ENCODE results near the gene CFDP1.

Gene CFDP1

GRCh38 chr16:75263963-75264445 lies 169.3 kb downstream of the CFDP1 start:
- H3K36me3 ChIP-seq (ENCODE audit: control insufficient read depth, insufficient read depth, low read length): peaks cover 11% of the 10 kb centered on the region

GRCh38 chr16:75263291-75263962 lies 169.9 kb downstream of the CFDP1 start:
- no peaks in the 10 kb centered on the region for H3K9me3 ChIP-seq (ENCODE audit: control insufficient read depth, insufficient read depth, low read length)
- peaks cover 11% of the 10 kb centered on the region for H3K36me3 ChIP-seq (ENCODE audit: control insufficient read depth, insufficient read depth, low read length)
- H3K4me1 ChIP-seq (ENCODE audit: control insufficient read depth, insufficient read depth, low read length): peaks cover 6% of the 10 kb centered on the region
- H3K9ac ChIP-seq (ENCODE audit: low read depth, low read length): peak overlapping the region; percentile 24
- no peaks in the 10 kb centered on the region for H3K27me3 ChIP-seq (ENCODE audit: control insufficient read depth, insufficient read depth, low read length)
- H3K4me3 ChIP-seq (ENCODE audit: low read depth, low read length): no peak overlapping the region

More at GRCh38 chr16:75263963-75264445, 169.3 kb downstream of the CFDP1 start:
- Histone ChIP-seq H3K9me3 (ENCODE audit: control insufficient read depth, insufficient read depth, low read length) (no peaks in the 10 kb centered on the region), H3K4me3 (ENCODE audit: low read depth, low read length) (peak overlapping the region; percentile 76), H3K4me1 (ENCODE audit: control insufficient read depth, insufficient read depth, low read length) (peaks cover 6% of the 10 kb centered on the region), H3K9ac (ENCODE audit: low read depth, low read length) (peak overlapping the region; percentile 24), H3K27me3 (ENCODE audit: control insufficient read depth, insufficient read depth, low read length) (no peaks in the 10 kb centered on the region)

GRCh38 chr16:75262800-75263127 lies 170.5 kb downstream of the CFDP1 start:
- no peak overlapping the region for H3K9ac ChIP-seq (ENCODE audit: low read depth, low read length)
- H3K4me1 ChIP-seq (ENCODE audit: control insufficient read depth, insufficient read depth, low read length): peaks cover 8% of the 10 kb centered on the region
- H3K27me3 ChIP-seq (ENCODE audit: control insufficient read depth, insufficient read depth, low read length): no peaks in the 10 kb centered on the region
- H3K4me3 ChIP-seq (ENCODE audit: low read depth, low read length): no peak overlapping the region
- peaks cover 11% of the 10 kb centered on the region for H3K36me3 ChIP-seq (ENCODE audit: control insufficient read depth, insufficient read depth, low read length)
- H3K9me3 ChIP-seq (ENCODE audit: control insufficient read depth, insufficient read depth, low read length): no peaks in the 10 kb centered on the region

DNA sequence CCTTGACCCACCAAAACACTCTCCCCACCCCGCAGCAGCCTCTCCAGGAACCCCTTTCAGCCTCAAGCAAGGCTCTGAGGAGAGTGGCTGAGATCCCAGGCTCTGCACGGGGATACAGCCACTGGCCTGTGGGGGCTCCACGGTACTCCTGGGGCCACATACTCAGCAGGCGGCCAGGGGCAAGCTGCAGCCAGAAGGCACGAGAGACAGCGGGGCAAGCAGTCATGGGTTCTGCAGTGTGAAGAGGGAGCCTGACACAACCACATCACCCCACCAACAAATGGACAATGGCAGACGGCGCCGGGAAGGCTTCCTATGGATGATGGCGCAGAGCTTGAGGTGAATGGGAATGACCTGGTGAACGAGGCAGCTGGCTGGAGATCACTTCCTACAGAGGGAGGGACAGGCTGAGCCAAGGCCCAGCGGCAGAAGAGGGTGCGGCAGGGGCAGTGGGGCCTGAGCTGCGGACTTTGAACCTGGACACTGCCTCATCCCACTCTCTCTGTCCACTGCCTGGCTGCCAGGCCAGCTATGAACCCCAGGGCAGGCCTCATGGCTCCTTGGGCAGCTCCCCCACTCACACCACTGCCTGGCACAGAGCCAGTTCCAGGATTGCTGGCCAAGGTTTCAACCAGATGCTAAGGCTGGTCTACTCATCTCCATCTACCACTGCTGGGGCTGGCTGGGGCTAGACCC lies 171.1 kb downstream of the CFDP1 start:
- Histone ChIP-seq H3K4me1 (ENCODE audit: control insufficient read depth, insufficient read depth, low read length) (peaks cover 8% of the 10 kb centered on the region), H3K4me3 (ENCODE audit: low read depth, low read length) (no peak overlapping the region), H3K36me3 (ENCODE audit: control insufficient read depth, insufficient read depth, low read length) (peaks cover 11% of the 10 kb centered on the region), H3K27me3 (ENCODE audit: control insufficient read depth, insufficient read depth, low read length) (no peaks in the 10 kb centered on the region), H3K9ac (ENCODE audit: low read depth, low read length) (peak overlapping the region; percentile 32), H3K9me3 (ENCODE audit: control insufficient read depth, insufficient read depth, low read length) (no peaks in the 10 kb centered on the region)

GRCh38 chr16:75261590-75262078 lies 171.7 kb downstream of the CFDP1 start:
- Histone ChIP-seq H3K4me1 (ENCODE audit: control insufficient read depth, insufficient read depth, low read length) (peaks cover 11% of the 10 kb centered on the region), H3K9me3 (ENCODE audit: control insufficient read depth, insufficient read depth, low read length) (no peaks in the 10 kb centered on the region), H3K4me3 (ENCODE audit: low read depth, low read length) (no peak overlapping the region), H3K9ac (ENCODE audit: low read depth, low read length) (peak overlapping the region; percentile 32), H3K36me3 (ENCODE audit: control insufficient read depth, insufficient read depth, low read length) (peaks cover 11% of the 10 kb centered on the region), H3K27me3 (ENCODE audit: control insufficient read depth, insufficient read depth, low read length) (no peaks in the 10 kb centered on the region)

- no peaks in the 10 kb centered on the region for H3K9me3 ChIP-seq (ENCODE audit: control insufficient read depth, insufficient read depth, low read length)
- H3K4me1 ChIP-seq (ENCODE audit: control insufficient read depth, insufficient read depth, low read length): peaks cover 10% of the 10 kb centered on the region
- H3K4me3 ChIP-seq (ENCODE audit: low read depth, low read length): no peak overlapping the region
- no peak overlapping the region for H3K9ac ChIP-seq (ENCODE audit: low read depth, low read length)
- no peaks in the 10 kb centered on the region for H3K27me3 ChIP-seq (ENCODE audit: control insufficient read depth, insufficient read depth, low read length)
- peaks cover 11% of the 10 kb centered on the region for H3K36me3 ChIP-seq (ENCODE audit: control insufficient read depth, insufficient read depth, low read length)
Observed at GRCh38 chr16:75260851-75261589, 172.3 kb downstream of the CFDP1 start.

GRCh38 chr16:75258807-75259141 lies 174.5 kb downstream of the CFDP1 start:
- Histone ChIP-seq H3K4me1 (ENCODE audit: control insufficient read depth, insufficient read depth, low read length) (peaks cover 18% of the 10 kb centered on the region), H3K4me3 (ENCODE audit: low read depth, low read length) (no peak overlapping the region), H3K36me3 (ENCODE audit: control insufficient read depth, insufficient read depth, low read length) (peaks cover 11% of the 10 kb centered on the region), H3K9me3 (ENCODE audit: control insufficient read depth, insufficient read depth, low read length) (no peaks in the 10 kb centered on the region), H3K27me3 (ENCODE audit: control insufficient read depth, insufficient read depth, low read length) (no peaks in the 10 kb centered on the region), H3K9ac (ENCODE audit: low read depth, low read length) (no peak overlapping the region)

DNA sequence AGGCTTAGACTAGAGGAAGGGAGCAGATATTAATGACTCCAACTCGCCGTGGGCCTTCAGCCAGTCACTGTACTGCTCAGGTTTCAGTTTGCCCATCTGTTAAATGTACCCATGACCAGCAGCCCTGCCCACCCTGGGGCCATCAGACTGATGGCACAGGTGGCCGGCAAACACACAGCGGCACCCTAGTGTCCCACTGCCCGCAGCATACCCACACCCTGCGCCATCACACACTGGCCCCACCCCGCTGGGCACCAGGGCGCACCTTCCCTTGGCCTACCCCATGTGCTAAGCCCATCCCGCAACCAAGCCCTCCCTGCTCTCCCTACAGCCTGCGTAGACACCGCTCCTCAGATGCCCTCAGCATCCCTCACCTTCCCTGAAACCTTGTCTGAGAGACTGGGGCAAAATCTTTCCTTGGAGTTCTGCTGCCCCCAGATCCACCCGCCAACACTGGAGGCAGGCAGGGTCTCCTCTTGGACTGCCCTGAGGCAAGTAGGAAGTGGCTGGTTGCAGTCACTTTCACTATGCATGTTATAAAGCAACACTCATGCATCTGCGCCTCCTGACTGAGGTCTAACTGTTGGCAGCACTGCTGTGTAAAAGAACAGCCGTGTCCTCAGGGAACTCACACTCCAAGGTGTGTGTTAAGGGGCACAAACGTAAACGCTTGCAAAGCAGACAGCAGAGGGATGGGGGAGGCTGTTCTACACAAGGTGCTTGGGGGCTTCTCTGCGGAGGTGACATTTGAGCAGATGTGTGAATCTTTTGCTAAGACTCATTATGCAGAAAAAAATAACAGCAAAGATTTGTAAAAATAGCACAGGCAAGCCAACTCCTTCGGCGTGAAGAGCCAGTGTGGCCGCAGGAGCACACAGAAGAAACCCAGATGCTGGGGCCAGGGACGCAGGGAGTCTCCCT lies 175.2 kb downstream of the CFDP1 start:
- H3K36me3 ChIP-seq (ENCODE audit: control insufficient read depth, insufficient read depth, low read length): peaks cover 11% of the 10 kb centered on the region
- peaks cover 21% of the 10 kb centered on the region for H3K4me1 ChIP-seq (ENCODE audit: control insufficient read depth, insufficient read depth, low read length)
- no peaks in the 10 kb centered on the region for H3K27me3 ChIP-seq (ENCODE audit: control insufficient read depth, insufficient read depth, low read length)
- H3K4me3 ChIP-seq (ENCODE audit: low read depth, low read length): no peak overlapping the region
- peak overlapping the region; percentile 54 for H3K9ac ChIP-seq (ENCODE audit: low read depth, low read length)
- H3K9me3 ChIP-seq (ENCODE audit: control insufficient read depth, insufficient read depth, low read length): no peaks in the 10 kb centered on the region

- Histone ChIP-seq H3K4me3 (ENCODE audit: low read depth, low read length) (no peak overlapping the region), H3K9ac (ENCODE audit: low read depth, low read length) (no peak overlapping the region), H3K9me3 (ENCODE audit: control insufficient read depth, insufficient read depth, low read length) (no peaks in the 10 kb centered on the region), H3K36me3 (ENCODE audit: control insufficient read depth, insufficient read depth, low read length) (peaks cover 2% of the 10 kb centered on the region), H3K27me3 (ENCODE audit: control insufficient read depth, insufficient read depth, low read length) (no peaks in the 10 kb centered on the region), H3K4me1 (ENCODE audit: control insufficient read depth, insufficient read depth, low read length) (peaks cover 34% of the 10 kb centered on the region)
Observed at GRCh38 chr16:75256696-75257343, 176.5 kb downstream of the CFDP1 start.

GRCh38 chr16:75256059-75256571 lies 177.2 kb downstream of the CFDP1 start:
- Histone ChIP-seq H3K27me3 (ENCODE audit: control insufficient read depth, insufficient read depth, low read length) (no peaks in the 10 kb centered on the region), H3K9me3 (ENCODE audit: control insufficient read depth, insufficient read depth, low read length) (no peaks in the 10 kb centered on the region), H3K9ac (ENCODE audit: low read depth, low read length) (peak overlapping the region; percentile 4), H3K36me3 (ENCODE audit: control insufficient read depth, insufficient read depth, low read length) (peaks cover 2% of the 10 kb centered on the region), H3K4me1 (ENCODE audit: control insufficient read depth, insufficient read depth, low read length) (peaks cover 35% of the 10 kb centered on the region), H3K4me3 (ENCODE audit: low read depth, low read length) (no peak overlapping the region)

Measured in iPS-15b (cell line).